Calu3 (cell line): Measurements from ENCODE around the gene GPATCH4. TPM values are rescaled to one million over a fixed set of nuclear protein-coding genes. Genes with fewer than 3 reads are reported as not detected.

Source experiments
- BruUV-seq: library from RNA; stranded (reverse); fragments of 400-500 nt; replicated peaks from 2 replicates; lab custom pipeline; 2021; lab: Mats Ljungman, UMichigan
- CTCF ChIA-PET: fragments of 300-600 bp; sonication (Branson Sonifier 250); formaldehyde crosslinking; loops from one replicate; lab custom pipeline; 2022; ENCODE audit warnings: antibody characterized with exemption; lab: Charles Lee
- DNase-seq: peaks from one replicate; pipeline ENCODE4 v3.0.0; 2022
- H3K27ac Mint-ChIP-seq: one replicate; pipeline ENCODE4 v1.8.0; 2022; ENCODE audit warnings: mixed read lengths; ENCODE audit not compliant: unreplicated experiment
- H3K27me3 Mint-ChIP-seq: one replicate; pipeline ENCODE4 v1.8.0; 2022; ENCODE audit warnings: mixed read lengths; ENCODE audit not compliant: unreplicated experiment
- H3K36me3 Mint-ChIP-seq: one replicate; pipeline ENCODE4 v1.8.0; 2022; ENCODE audit warnings: mild to moderate bottlenecking, moderate library complexity, mixed read lengths; ENCODE audit not compliant: insufficient read depth, unreplicated experiment
- H3K4me1 Mint-ChIP-seq: one replicate; pipeline ENCODE4 v1.8.0; 2022; ENCODE audit warnings: mild to moderate bottlenecking, low read depth, mixed read lengths; ENCODE audit not compliant: unreplicated experiment
- H3K4me3 Mint-ChIP-seq: one replicate; pipeline ENCODE4 v1.8.0; 2022; ENCODE audit warnings: mild to moderate bottlenecking, low read depth, moderate library complexity, mixed read lengths; ENCODE audit not compliant: unreplicated experiment
- H3K9me3 Mint-ChIP-seq: one replicate; pipeline ENCODE4 v1.8.0; 2022; ENCODE audit warnings: low read depth, mixed read lengths; ENCODE audit not compliant: unreplicated experiment
- intact Hi-C: fragments of 100-400 bp; cut with micrococcal nuclease; formaldehyde crosslinking; loops from one replicate; pipeline ENCODE4 v1.10.0; 2022; ENCODE audit not compliant: unreplicated experiment
- total RNA-seq: library from RNA; stranded (reverse); gene quantifications from 2 replicates; pipeline ENCODE4 v1.2.3, GENCODE V29; 2022
- TF ChIP-seq, protein P1 (sequence below): fragments of 200-600 bp; IDR thresholded peaks from one replicate; pipeline ENCODE4 v1.8.0; 2022; ENCODE audit warnings: antibody characterized with exemption; ENCODE audit not compliant: unreplicated experiment

Gene GPATCH4
- total RNA-seq, 1 experiment from 2014 or later: 52.4 TPM

DNA sequence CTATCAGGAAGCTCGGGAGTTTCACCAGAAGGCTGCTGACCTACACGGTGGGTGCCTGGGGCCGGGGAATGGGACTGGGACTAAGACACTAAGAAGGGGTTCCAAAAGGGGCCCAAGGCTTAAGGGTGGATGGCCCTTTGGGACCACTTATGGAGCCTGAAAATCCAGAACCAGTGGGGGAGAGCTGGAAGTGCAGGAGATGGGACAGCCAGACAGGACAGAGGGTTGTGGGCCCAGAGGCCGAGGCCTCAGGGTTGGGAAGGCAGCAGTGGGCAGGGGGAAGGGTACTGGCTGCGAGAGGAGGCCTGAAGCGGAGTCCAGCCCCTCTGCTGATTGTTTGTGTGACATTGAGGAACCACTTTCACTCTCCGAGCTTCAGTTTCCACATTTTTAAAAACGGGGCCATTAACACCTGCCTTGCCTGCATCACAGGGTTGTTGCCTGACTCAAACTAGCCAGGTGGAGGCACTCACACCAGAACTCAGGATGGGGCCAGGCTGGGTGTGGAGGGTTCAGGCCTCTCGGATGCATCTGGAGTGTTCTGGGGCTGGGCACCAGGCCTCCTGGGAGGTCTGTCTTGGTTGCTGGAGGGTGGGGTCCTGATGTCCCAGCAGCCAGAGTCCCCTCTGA lies 18.8 kb downstream of the GPATCH4 start:
- intact Hi-C loops: no loop called here
- no peak overlapping the region for H3K27ac Mint-ChIP-seq
- no peaks in the 10 kb centered on the region for H3K9me3 Mint-ChIP-seq
- BruUV-seq: no TSS peak
- DNase-seq: no peak
- no peaks in the 10 kb centered on the region for H3K27me3 Mint-ChIP-seq
- TF ChIP-seq, protein P1, sequence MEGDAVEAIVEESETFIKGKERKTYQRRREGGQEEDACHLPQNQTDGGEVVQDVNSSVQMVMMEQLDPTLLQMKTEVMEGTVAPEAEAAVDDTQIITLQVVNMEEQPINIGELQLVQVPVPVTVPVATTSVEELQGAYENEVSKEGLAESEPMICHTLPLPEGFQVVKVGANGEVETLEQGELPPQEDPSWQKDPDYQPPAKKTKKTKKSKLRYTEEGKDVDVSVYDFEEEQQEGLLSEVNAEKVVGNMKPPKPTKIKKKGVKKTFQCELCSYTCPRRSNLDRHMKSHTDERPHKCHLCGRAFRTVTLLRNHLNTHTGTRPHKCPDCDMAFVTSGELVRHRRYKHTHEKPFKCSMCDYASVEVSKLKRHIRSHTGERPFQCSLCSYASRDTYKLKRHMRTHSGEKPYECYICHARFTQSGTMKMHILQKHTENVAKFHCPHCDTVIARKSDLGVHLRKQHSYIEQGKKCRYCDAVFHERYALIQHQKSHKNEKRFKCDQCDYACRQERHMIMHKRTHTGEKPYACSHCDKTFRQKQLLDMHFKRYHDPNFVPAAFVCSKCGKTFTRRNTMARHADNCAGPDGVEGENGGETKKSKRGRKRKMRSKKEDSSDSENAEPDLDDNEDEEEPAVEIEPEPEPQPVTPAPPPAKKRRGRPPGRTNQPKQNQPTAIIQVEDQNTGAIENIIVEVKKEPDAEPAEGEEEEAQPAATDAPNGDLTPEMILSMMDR: no peak
- CTCF ChIA-PET: interaction anchor here (0.5 to 0.8 kb wide), 2 partner anchors 26 to 152 kb away, joined by 3 to 4 read pairs; no protein-coding TSS in a partner anchor
- no peaks in the 10 kb centered on the region for H3K36me3 Mint-ChIP-seq
- H3K4me1 Mint-ChIP-seq: no peaks in the 10 kb centered on the region
- no peak overlapping the region for H3K4me3 Mint-ChIP-seq

DNA sequence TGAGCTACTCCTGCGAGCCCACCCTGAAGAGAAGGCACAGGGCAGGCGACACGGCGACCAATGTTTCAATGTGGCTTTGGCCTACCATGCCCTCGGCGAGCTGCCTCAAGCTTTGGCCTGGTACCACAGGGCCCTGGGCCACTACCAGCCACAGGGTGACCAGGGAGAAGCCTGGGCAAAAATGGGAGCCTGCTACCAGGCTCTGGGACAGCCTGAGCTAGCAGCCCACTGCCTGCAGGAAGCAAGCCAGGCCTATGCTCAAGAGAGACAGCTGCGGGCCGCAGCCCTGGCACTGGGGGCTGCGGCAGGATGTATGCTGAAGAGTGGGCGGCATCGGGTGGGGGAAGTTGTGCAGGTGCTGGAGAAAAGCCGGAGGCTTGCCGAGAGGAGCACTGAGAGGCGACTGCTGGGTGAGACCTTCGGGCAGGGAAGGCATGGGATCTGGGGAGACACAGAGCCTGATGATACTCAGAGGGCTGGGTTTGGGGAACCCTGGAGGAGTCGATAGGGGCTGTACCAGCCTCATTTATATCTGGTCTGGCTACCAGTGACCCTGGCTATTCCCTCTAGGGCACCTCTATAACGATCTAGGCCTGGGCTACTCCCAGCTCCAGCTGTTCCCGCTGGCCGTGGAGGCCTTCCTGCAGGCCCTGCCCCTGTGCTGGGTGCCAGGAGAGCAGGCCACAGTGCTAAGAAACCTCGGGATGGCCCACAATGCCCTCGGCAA lies 19.5 kb downstream of the GPATCH4 start:
- no peaks in the 10 kb centered on the region for H3K4me1 Mint-ChIP-seq
- intact Hi-C loops: no loop called here
- no peaks in the 10 kb centered on the region for H3K27me3 Mint-ChIP-seq
- no TSS peak for BruUV-seq
- H3K4me3 Mint-ChIP-seq: no peak overlapping the region
- no peak overlapping the region for H3K27ac Mint-ChIP-seq
- no peaks in the 10 kb centered on the region for H3K36me3 Mint-ChIP-seq
- CTCF ChIA-PET: interaction anchor here (0.6 to 1.2 kb wide), 3 partner anchors 20 to 29 kb away, joined by 3 to 4 read pairs (median 3); partner anchors contain the start of gene GPATCH4
- DNase-seq: no peak
- TF ChIP-seq, protein P1: no peak
- no peaks in the 10 kb centered on the region for H3K9me3 Mint-ChIP-seq

DNA sequence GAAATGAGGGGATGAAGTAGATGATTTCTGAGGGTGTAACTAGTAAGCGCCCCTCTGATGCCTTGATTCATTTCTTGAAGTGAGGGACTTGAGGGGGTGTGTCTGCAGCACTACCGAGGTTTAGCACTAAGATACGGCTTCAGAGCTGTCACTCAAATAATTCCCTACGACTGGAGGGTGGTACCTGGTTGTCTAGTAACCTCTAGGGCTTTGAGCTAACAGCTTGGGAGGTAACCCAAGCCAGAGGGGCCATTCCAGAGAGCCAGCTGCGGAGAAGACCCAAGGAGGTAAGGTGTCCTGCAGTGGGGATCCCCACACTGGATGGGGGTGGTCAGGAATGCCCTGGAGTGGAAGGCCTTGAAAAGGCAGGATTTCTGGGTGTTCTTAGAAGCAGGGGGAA lies 21.8 kb downstream of the GPATCH4 start, which contains the start of gene TTC24:
TSS of gene TTC24 (plus strand) at position 252 of the 400 bp plus-strand sequence. CDS start 1,642 bp downstream, outside the sequence.
- H3K27me3 Mint-ChIP-seq: peaks cover 13% of the 10 kb centered on the region
- H3K27ac Mint-ChIP-seq: no peak within 1 kb of the TSS
- H3K4me1 Mint-ChIP-seq: no peaks in the 10 kb centered on the region
- no peaks in the 10 kb centered on the region for H3K36me3 Mint-ChIP-seq
- H3K9me3 Mint-ChIP-seq: no peaks in the 10 kb centered on the region
- no peak within 1 kb of the TSS for H3K4me3 Mint-ChIP-seq
- DNase-seq: no peak
- TF ChIP-seq, protein P1: no peak
- CTCF ChIA-PET: interaction anchor here (0.6 kb wide), 1 partner anchor 48 kb away, joined by 4 read pairs; no protein-coding TSS in a partner anchor
- no TSS peak for BruUV-seq
- intact Hi-C loops: no loop called here

DNA sequence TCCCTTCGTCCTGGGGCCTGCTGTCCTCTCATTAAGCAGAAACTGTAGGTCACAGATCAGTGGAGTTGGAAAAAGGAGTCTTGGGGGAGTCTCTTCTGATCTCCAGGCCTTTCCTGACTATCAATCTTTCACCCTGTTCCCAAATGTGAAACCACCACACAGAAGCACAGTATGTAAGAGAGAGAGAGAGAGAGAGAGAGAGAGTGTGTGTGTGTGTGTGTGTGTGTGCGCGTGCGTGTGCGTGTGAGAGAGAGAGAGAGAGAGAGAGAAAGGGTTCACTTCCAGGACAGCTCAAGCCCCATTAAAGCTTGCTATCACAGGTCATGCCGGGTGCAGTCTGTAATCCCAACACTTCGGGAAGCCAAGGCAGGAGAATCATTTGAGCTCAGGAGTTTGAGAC lies 23.2 kb downstream of the GPATCH4 start:
- H3K4me3 Mint-ChIP-seq: no peak overlapping the region
- CTCF ChIA-PET: interaction anchor here (1.0 kb wide), 1 partner anchor 23 kb away, joined by 3 read pairs; no protein-coding TSS in a partner anchor
- peaks cover 18% of the 10 kb centered on the region for H3K27me3 Mint-ChIP-seq
- peaks cover 2% of the 10 kb centered on the region for H3K4me1 Mint-ChIP-seq
- no peak for DNase-seq
- H3K9me3 Mint-ChIP-seq: no peaks in the 10 kb centered on the region
- no TSS peak for BruUV-seq
- intact Hi-C loops: no loop called here
- H3K27ac Mint-ChIP-seq: no peak overlapping the region
- TF ChIP-seq, protein P1: no peak
- no peaks in the 10 kb centered on the region for H3K36me3 Mint-ChIP-seq
